Prostate gland (tissue), 2 donors: Measurements from ENCODE around the gene CCDC90B.

Source experiments
- POLR2A ChIP-seq: fragments of 450-650 bp; IDR thresholded peaks from one replicate; pipeline ENCODE4 v1.6.1; 2016; ENCODE audit warnings: antibody characterized with exemption, mild to moderate bottlenecking
- TF ChIP-seq, protein P1 (sequence below), 4 experiments: fragments of 200-600 bp in 2 of 4; fragments of 450-650 bp in 2 of 4; sonication (generic) in 2 of 4; IDR thresholded peaks; 1 replicate in 3 of 4; 2 replicates in 1 of 4; pipeline ENCODE4 v1.5.1; 2016 to 2019; ENCODE audit warnings: antibody characterized with exemption in 4 of 4, mild to moderate bottlenecking in 2 of 4, moderate library complexity in 2 of 4

DNA sequence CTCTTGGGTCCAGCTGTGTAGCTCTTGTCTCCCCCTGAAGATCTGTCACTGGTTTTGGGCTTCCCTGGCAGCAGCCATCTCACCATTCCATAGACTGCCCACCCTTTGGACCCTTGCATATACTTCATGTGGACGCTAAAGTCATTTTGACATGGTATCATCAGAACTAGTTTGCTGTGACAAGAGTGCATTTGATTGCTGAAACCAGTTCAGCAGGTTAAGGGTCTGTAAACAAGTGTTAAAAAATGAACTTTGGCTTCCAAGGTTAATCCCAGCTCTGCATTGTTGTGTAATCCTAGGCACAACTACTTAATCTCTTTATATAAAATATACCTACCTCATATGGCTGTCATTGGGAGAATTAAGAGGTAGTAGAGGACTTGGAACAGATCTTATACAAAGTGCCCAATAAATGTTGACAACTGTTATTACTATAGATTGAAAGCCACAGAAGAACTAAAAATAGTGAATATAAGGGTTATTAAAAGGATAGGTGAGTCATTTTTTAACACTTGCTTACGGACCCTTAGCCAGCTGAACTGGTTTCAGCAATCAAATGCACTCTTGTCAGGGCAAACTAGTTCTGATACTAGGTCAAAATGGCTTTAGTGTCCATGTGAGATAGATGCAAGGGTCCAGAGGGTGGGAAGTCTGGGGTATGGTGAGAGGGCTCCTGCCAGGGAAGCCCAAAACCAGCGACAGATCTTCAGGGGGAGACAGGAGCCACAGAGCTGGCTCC is 29.4 kb downstream of the CCDC90B start:
- TF ChIP-seq, protein P1, sequence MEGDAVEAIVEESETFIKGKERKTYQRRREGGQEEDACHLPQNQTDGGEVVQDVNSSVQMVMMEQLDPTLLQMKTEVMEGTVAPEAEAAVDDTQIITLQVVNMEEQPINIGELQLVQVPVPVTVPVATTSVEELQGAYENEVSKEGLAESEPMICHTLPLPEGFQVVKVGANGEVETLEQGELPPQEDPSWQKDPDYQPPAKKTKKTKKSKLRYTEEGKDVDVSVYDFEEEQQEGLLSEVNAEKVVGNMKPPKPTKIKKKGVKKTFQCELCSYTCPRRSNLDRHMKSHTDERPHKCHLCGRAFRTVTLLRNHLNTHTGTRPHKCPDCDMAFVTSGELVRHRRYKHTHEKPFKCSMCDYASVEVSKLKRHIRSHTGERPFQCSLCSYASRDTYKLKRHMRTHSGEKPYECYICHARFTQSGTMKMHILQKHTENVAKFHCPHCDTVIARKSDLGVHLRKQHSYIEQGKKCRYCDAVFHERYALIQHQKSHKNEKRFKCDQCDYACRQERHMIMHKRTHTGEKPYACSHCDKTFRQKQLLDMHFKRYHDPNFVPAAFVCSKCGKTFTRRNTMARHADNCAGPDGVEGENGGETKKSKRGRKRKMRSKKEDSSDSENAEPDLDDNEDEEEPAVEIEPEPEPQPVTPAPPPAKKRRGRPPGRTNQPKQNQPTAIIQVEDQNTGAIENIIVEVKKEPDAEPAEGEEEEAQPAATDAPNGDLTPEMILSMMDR (IDR thresholded peaks at IDR 0.05) = no peak
- TF ChIP-seq POLR2A = no peak
